HCT116 (cell line): ENCODE data around the gene RFTN1.

ENCODE experiments used
- ATF3 ChIP-seq: IDR thresholded peaks from 2 replicates; pipeline ENCODE4 v1.6.1; 2012
- CEBPB ChIP-seq: IDR thresholded peaks from 2 replicates; pipeline ENCODE4 v1.6.1; 2012; ENCODE audit warnings: low read depth
- CTCF ChIP-seq, 3 experiments: fragments of 200-600 bp in 1 of 3; sonication (generic) in 1 of 3; IDR thresholded peaks in 2 of 3; conservative IDR thresholded peaks in 1 of 3; 2 replicates each; pipeline ENCODE4 v1.5.1; 2012 to 2017; ENCODE audit warnings: low read depth in 2 of 3, low read length in 2 of 3, antibody characterized with exemption in 1 of 3, borderline replicate concordance in 1 of 3, control low read depth in 1 of 3, mild to moderate bottlenecking in 1 of 3, mixed read lengths in 1 of 3, mixed run types in 1 of 3, moderate library complexity in 1 of 3; ENCODE audit not compliant: insufficient read depth in 1 of 3
- JUND ChIP-seq: IDR thresholded peaks from 2 replicates; pipeline ENCODE4 v1.6.1; 2012
- MAX ChIP-seq: IDR thresholded peaks from 2 replicates; pipeline ENCODE4 v1.6.1; 2012
- POLR2A ChIP-seq: IDR thresholded peaks from 2 replicates; pipeline ENCODE4 v1.7.0; 2011; ENCODE audit warnings: borderline replicate concordance; ENCODE audit not compliant: insufficient read depth, insufficient read length; ENCODE audit errors: extremely low read depth
- RAD21 ChIP-seq: IDR thresholded peaks from 2 replicates; pipeline ENCODE4 v1.6.1; 2012; ENCODE audit warnings: low read depth, mild to moderate bottlenecking

- no peak for TF ChIP-seq CTCF (IDR thresholded peaks at IDR 0.05 in 2 of 3, conservative IDR thresholded peaks at IDR 0.05 in 1 of 3; ENCODE audit: borderline replicate concordance in 1 of 3, insufficient read depth in 1 of 3, low read depth in 2 of 3, low read length in 2 of 3)
- TF ChIP-seq RAD21: no peak
- TF ChIP-seq POLR2A: no peak
- no peak for TF ChIP-seq MAX
- TF ChIP-seq ATF3: no peak
- TF ChIP-seq JUND: no peak
- TF ChIP-seq CEBPB: no peak
Measured at GRCh38 chr3:16395212-16395611, 118.3 kb downstream of the RFTN1 start.
